CD4-positive, alpha-beta T cell treated with Interleukin-12 subunit alpha and Interleukin-12 subunit beta, for 1 hour (primary cell): Measurements from ENCODE around the gene TEDC1.
A peak's percentile ranks its signal among the peaks of the same experiment; 100 is the strongest.

Experiments
- DNase-seq: peaks from one replicate; pipeline ENCODE4 v3.0.0-alpha.2; 2020

TEDC1 gene

GRCh38 chr14:105474483-105475268 lies 16.4 kb upstream of the TEDC1 start, which contains the start of gene CRIP2:
CRIP2 (plus strand) TSS chr14:105474821; CDS start chr14:105474863, 42 bp downstream.
- DNase-seq, result peak; percentile 74

GRCh38 chr14:105475269-105476096 lies 15.6 kb upstream of the TEDC1 start:
- no peak for DNase-seq

- no peak for DNase-seq
Observed at GRCh38 chr14:105476097-105476830, 14.8 kb upstream of the TEDC1 start.

GRCh38 chr14:105476831-105477659 lies 14.0 kb upstream of the TEDC1 start:
- DNase-seq, result no peak

GRCh38 chr14:105477660-105478397 lies 13.2 kb upstream of the TEDC1 start:
- peak; percentile 87 for DNase-seq

GRCh38 chr14:105478398-105479251 lies 12.4 kb upstream of the TEDC1 start:
- DNase-seq, result peak; percentile 48

- peak; percentile 20 for DNase-seq
Observed at GRCh38 chr14:105479431-105480158, 11.5 kb upstream of the TEDC1 start.

- no peak for DNase-seq
Observed at GRCh38 chr14:105480199-105480746, 10.8 kb upstream of the TEDC1 start.

- peak; percentile 93 for DNase-seq
Observed at GRCh38 chr14:105480807-105481801, 9.9 kb upstream of the TEDC1 start.

- peak; percentile 99 for DNase-seq
Observed at GRCh38 chr14:105481886-105482457, 9.1 kb upstream of the TEDC1 start.

- DNase-seq, result no peak
Observed at GRCh38 chr14:105482486-105483110, 8.4 kb upstream of the TEDC1 start.

GRCh38 chr14:105483300-105484068 lies 7.6 kb upstream of the TEDC1 start:
- no peak for DNase-seq

- peak; percentile 84 for DNase-seq
Observed at GRCh38 chr14:105484069-105484996, 6.7 kb upstream of the TEDC1 start.

GRCh38 chr14:105484997-105485393 lies 6.1 kb upstream of the TEDC1 start:
- DNase-seq, result no peak

GRCh38 chr14:105485739-105486162 lies 5.3 kb upstream of the TEDC1 start:
- DNase-seq, result peak; percentile 83
